ENCODE data around the gene PHC2.
A peak's percentile ranks its signal among the peaks of the same experiment; 100 is the strongest.

The PHC2 gene

DNA sequence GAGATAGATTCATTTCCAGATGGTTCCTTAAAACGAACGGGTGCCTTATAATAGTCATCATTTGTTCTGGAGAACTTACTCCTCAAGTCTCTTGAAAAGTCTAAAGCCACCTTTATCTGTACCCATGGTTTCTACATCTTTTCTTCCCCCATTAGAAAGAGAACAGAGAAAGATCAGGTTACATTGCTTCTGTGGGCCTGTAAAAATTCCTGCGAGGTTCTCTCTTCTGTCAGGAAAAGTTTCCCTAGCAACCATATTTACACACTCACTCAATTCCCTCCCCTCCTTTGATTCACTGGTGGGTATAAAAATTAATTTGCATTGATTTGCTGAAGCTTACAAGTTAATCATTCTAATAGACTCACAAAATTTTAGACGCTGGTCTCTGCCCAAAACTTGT, 6.7 kb downstream of the PHC2 start:
- WGBS (ENCODE audit: extremely low coverage, insufficient coverage, low lambda C conversion rate) = no CpG with 5 or more reads among the region's 4 CpGs
- Histone ChIP-seq H3K36me3 (ENCODE audit: control insufficient read depth, insufficient read depth, low read length) (no peaks in the 10 kb centered on the region), H3K4me1 (ENCODE audit: control insufficient read depth, low read depth, low read length) (no peaks in the 10 kb centered on the region), H3K9ac (ENCODE audit: low read length) (no peak overlapping the region), H3K79me1 (ENCODE audit: low read length) (no peaks in the 10 kb centered on the region), H3K79me2 (ENCODE audit: control insufficient read depth, insufficient read depth, low read length) (no peaks in the 10 kb centered on the region), H2BK5ac (ENCODE audit: low read length) (no peak overlapping the region), H2BK120ac (ENCODE audit: low read depth, low read length) (no peak overlapping the region), H3K27me3 (ENCODE audit: insufficient read depth, low read length, poor library complexity) (peaks cover 10% of the 10 kb centered on the region), H4K5ac (ENCODE audit: low read length) (no peak overlapping the region), H3K27ac (ENCODE audit: low read depth, low read length) (no peak overlapping the region), H3K18ac (ENCODE audit: low read length) (no peak overlapping the region), H3K4ac (ENCODE audit: low read depth, low read length) (no peak overlapping the region), H4K8ac (ENCODE audit: low read depth, low read length) (no peak overlapping the region), H2BK15ac (replicated peaks; ENCODE audit: low read depth) (no peak overlapping the region), H3K4me2 (ENCODE audit: low read length) (no peak overlapping the region), H3K4me3 (ENCODE audit: low read length) (no peak overlapping the region), H3K56ac (ENCODE audit: low read length) (no peak overlapping the region), H2AK5ac (ENCODE audit: low read length) (no peak overlapping the region), H3K23ac (ENCODE audit: low read length) (no peak overlapping the region)
- DNase-seq = peak; percentile 56

DNA sequence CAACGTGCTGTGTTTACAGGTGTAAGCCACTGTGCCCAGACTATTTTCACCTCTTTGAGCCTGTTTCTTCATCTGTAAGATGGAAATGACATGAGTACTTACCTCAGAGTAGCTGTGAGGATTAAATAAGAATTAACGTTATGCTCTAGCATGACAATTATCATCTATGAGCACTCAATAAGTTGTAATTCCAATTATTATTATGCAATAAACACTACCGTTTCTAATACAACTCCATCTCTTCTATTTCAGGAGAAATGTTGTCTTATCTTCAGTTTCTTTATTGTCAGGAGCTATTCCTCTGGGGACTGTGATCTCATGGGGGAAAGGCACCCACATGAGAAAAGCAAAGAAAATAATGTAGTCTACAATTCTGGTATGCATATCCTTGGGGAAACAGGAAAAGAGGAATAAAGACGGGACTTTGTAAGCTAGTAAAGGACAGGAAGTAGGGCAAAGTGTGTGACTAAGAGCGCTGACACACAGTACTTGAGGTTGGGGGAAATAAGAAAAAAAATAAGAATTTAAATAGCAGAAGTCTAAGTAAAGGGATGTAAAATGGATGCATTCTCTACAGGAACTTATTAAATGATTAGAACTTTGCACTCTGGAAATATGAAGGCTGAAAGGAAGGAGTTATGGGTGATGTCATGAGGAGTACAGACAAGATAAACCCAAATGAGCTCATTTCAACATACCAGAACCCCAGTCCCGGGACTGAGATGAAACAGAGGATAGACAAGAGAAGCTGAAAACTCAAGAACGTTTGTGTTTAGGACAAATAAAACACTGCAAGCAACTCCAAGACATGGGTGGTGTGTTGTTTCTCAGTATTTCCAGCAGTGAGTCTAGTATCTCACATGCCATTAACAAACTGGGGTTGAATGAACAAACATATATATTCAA, 9.8 kb downstream of the PHC2 start:
- Histone ChIP-seq H4K8ac (ENCODE audit: low read depth, low read length) (no peak overlapping the region), H3K4ac (ENCODE audit: low read depth, low read length) (no peak overlapping the region), H3K4me3 (ENCODE audit: low read length) (no peak overlapping the region), H2BK5ac (ENCODE audit: low read length) (no peak overlapping the region), H3K56ac (ENCODE audit: low read length) (no peak overlapping the region), H3K18ac (ENCODE audit: low read length) (no peak overlapping the region), H3K36me3 (ENCODE audit: control insufficient read depth, insufficient read depth, low read length) (no peaks in the 10 kb centered on the region), H3K79me1 (ENCODE audit: low read length) (no peaks in the 10 kb centered on the region), H3K23ac (ENCODE audit: low read length) (no peak overlapping the region), H3K4me2 (ENCODE audit: low read length) (no peak overlapping the region), H4K5ac (ENCODE audit: low read length) (no peak overlapping the region), H3K79me2 (ENCODE audit: control insufficient read depth, insufficient read depth, low read length) (no peaks in the 10 kb centered on the region), H2BK120ac (ENCODE audit: low read depth, low read length) (no peak overlapping the region), H3K27ac (ENCODE audit: low read depth, low read length) (no peak overlapping the region), H3K4me1 (ENCODE audit: control insufficient read depth, low read depth, low read length) (no peaks in the 10 kb centered on the region), H2AK5ac (ENCODE audit: low read length) (no peak overlapping the region), H3K9ac (ENCODE audit: low read length) (no peak overlapping the region), H2BK15ac (replicated peaks; ENCODE audit: low read depth) (no peak overlapping the region), H3K27me3 (ENCODE audit: insufficient read depth, low read length, poor library complexity) (no peaks in the 10 kb centered on the region)
- DNase-seq = no peak
- 100% methylated on average over 1 of the region's 7 CpGs for WGBS (ENCODE audit: extremely low coverage, insufficient coverage, low lambda C conversion rate)

GRCh38 chr1:33418811-33419210, 12.1 kb downstream of the PHC2 start:
- H3K56ac ChIP-seq (ENCODE audit: low read length) = no peak overlapping the region
- H3K36me3 ChIP-seq (ENCODE audit: control insufficient read depth, insufficient read depth, low read length) = no peaks in the 10 kb centered on the region
- H3K9ac ChIP-seq (ENCODE audit: low read length) = no peak overlapping the region
- H2BK120ac ChIP-seq (ENCODE audit: low read depth, low read length) = no peak overlapping the region
- H3K27me3 ChIP-seq (ENCODE audit: insufficient read depth, low read length, poor library complexity) = no peaks in the 10 kb centered on the region
- no peak overlapping the region for H2BK5ac ChIP-seq (ENCODE audit: low read length)
- H3K4me3 ChIP-seq (ENCODE audit: low read length) = no peak overlapping the region
- H3K79me1 ChIP-seq (ENCODE audit: low read length) = no peaks in the 10 kb centered on the region
- H3K18ac ChIP-seq (ENCODE audit: low read length) = no peak overlapping the region
- no peak overlapping the region for H4K8ac ChIP-seq (ENCODE audit: low read depth, low read length)
- no peaks in the 10 kb centered on the region for H3K4me1 ChIP-seq (ENCODE audit: control insufficient read depth, low read depth, low read length)
- no peak overlapping the region for H2AK5ac ChIP-seq (ENCODE audit: low read length)
- WGBS (ENCODE audit: extremely low coverage, insufficient coverage, low lambda C conversion rate) = no CpG with 5 or more reads among the region's 1 CpG
- H3K79me2 ChIP-seq (ENCODE audit: control insufficient read depth, insufficient read depth, low read length) = no peaks in the 10 kb centered on the region
- H4K5ac ChIP-seq (ENCODE audit: low read length) = no peak overlapping the region
- H3K23ac ChIP-seq (ENCODE audit: low read length) = no peak overlapping the region
- H3K4ac ChIP-seq (ENCODE audit: low read depth, low read length) = no peak overlapping the region
- H3K4me2 ChIP-seq (ENCODE audit: low read length) = no peak overlapping the region
- no peak overlapping the region for H2BK15ac ChIP-seq (replicated peaks; ENCODE audit: low read depth)
- no peak for DNase-seq
- H3K27ac ChIP-seq (ENCODE audit: low read depth, low read length) = no peak overlapping the region

GRCh38 chr1:33414879-33415278, 16.0 kb downstream of the PHC2 start:
- Histone ChIP-seq H3K4me2 (ENCODE audit: low read length) (no peak overlapping the region), H3K23ac (ENCODE audit: low read length) (no peak overlapping the region), H2AK5ac (ENCODE audit: low read length) (no peak overlapping the region), H3K36me3 (ENCODE audit: control insufficient read depth, insufficient read depth, low read length) (no peaks in the 10 kb centered on the region), H3K79me1 (ENCODE audit: low read length) (no peaks in the 10 kb centered on the region), H3K27ac (ENCODE audit: low read depth, low read length) (no peak overlapping the region), H3K27me3 (ENCODE audit: insufficient read depth, low read length, poor library complexity) (no peaks in the 10 kb centered on the region), H3K18ac (ENCODE audit: low read length) (no peak overlapping the region), H3K4ac (ENCODE audit: low read depth, low read length) (no peak overlapping the region), H3K4me3 (ENCODE audit: low read length) (no peak overlapping the region), H3K56ac (ENCODE audit: low read length) (no peak overlapping the region), H3K9ac (ENCODE audit: low read length) (no peak overlapping the region), H2BK15ac (replicated peaks; ENCODE audit: low read depth) (no peak overlapping the region), H4K5ac (ENCODE audit: low read length) (no peak overlapping the region), H3K4me1 (ENCODE audit: control insufficient read depth, low read depth, low read length) (no peaks in the 10 kb centered on the region), H4K8ac (ENCODE audit: low read depth, low read length) (no peak overlapping the region), H2BK120ac (ENCODE audit: low read depth, low read length) (no peak overlapping the region), H3K79me2 (ENCODE audit: control insufficient read depth, insufficient read depth, low read length) (no peaks in the 10 kb centered on the region), H2BK5ac (ENCODE audit: low read length) (no peak overlapping the region)
- WGBS (ENCODE audit: extremely low coverage, insufficient coverage, low lambda C conversion rate) = no CpG with 5 or more reads among the region's 5 CpGs
- no peak for DNase-seq

GRCh38 chr1:33410091-33410701, 20.7 kb downstream of the PHC2 start:
- no peak overlapping the region for H3K4ac ChIP-seq (ENCODE audit: low read depth, low read length)
- no peaks in the 10 kb centered on the region for H3K79me2 ChIP-seq (ENCODE audit: control insufficient read depth, insufficient read depth, low read length)
- H2AK5ac ChIP-seq (ENCODE audit: low read length) = no peak overlapping the region
- no peak overlapping the region for H3K9ac ChIP-seq (ENCODE audit: low read length)
- no peaks in the 10 kb centered on the region for H3K4me1 ChIP-seq (ENCODE audit: control insufficient read depth, low read depth, low read length)
- no peak overlapping the region for H3K4me2 ChIP-seq (ENCODE audit: low read length)
- no peak overlapping the region for H3K18ac ChIP-seq (ENCODE audit: low read length)
- H3K23ac ChIP-seq (ENCODE audit: low read length) = no peak overlapping the region
- no peak overlapping the region for H2BK5ac ChIP-seq (ENCODE audit: low read length)
- H3K79me1 ChIP-seq (ENCODE audit: low read length) = no peaks in the 10 kb centered on the region
- H3K4me3 ChIP-seq (ENCODE audit: low read length) = no peak overlapping the region
- H3K36me3 ChIP-seq (ENCODE audit: control insufficient read depth, insufficient read depth, low read length) = no peaks in the 10 kb centered on the region
- WGBS (ENCODE audit: extremely low coverage, insufficient coverage, low lambda C conversion rate) = no CpG with 5 or more reads among the region's 5 CpGs
- no peak overlapping the region for H2BK15ac ChIP-seq (replicated peaks; ENCODE audit: low read depth)
- no peak overlapping the region for H4K5ac ChIP-seq (ENCODE audit: low read length)
- no peak overlapping the region for H3K27ac ChIP-seq (ENCODE audit: low read depth, low read length)
- H4K8ac ChIP-seq (ENCODE audit: low read depth, low read length) = no peak overlapping the region
- no peak overlapping the region for H3K56ac ChIP-seq (ENCODE audit: low read length)
- H2BK120ac ChIP-seq (ENCODE audit: low read depth, low read length) = no peak overlapping the region
- DNase-seq = no peak
- H3K27me3 ChIP-seq (ENCODE audit: insufficient read depth, low read length, poor library complexity) = no peaks in the 10 kb centered on the region
